Ovary (tissue), 9 donors: ENCODE results near the gene HBD. TPM values are rescaled to one million over a fixed set of nuclear protein-coding genes. Genes with fewer than 3 reads are reported as not detected.

Experiments
- DNase-seq, 5 donors: peaks; one replicate each; pipeline ENCODE4 v3.0.0-alpha.2; 2019 to 2020
- H3K27ac ChIP-seq, 2 donors: fragments of 200-600 bp; one replicate each; pipeline versions ENCODE4 v1.5.1 to v1.8.0; 2019 to 2022
- H3K27me3 ChIP-seq: fragments of 200-600 bp; one replicate; pipeline ENCODE4 v1.8.0; 2022
- H3K36me3 ChIP-seq: fragments of 200-600 bp; sonication (generic); one replicate; pipeline ENCODE4 v1.5.1; 2019
- H3K4me1 ChIP-seq: one replicate; pipeline ENCODE4 v1.8.1; 2013; ENCODE audit warnings: mild to moderate bottlenecking, moderate library complexity; ENCODE audit not compliant: insufficient read depth
- H3K4me3 ChIP-seq: fragments of 200-600 bp; sonication (generic); one replicate; pipeline ENCODE4 v1.5.1; 2017
- H3K9me3 ChIP-seq, 2 donors: fragments of 200-600 bp in 1 of 2; sonication (generic) in 1 of 2; one replicate each; pipeline versions ENCODE4 v1.5.1 to v1.8.1; 2013 to 2019; ENCODE audit warnings: mild to moderate bottlenecking in 1 of 2, moderate library complexity in 1 of 2
- CTCF ChIP-seq, 3 donors: fragments of 450-650 bp in 2 of 3; fragments of 200-600 bp in 1 of 3; IDR thresholded peaks; one replicate each; pipeline versions ENCODE4 v1.5.1 to v1.8.0; 2016 to 2022; ENCODE audit warnings: antibody characterized with exemption in 3 of 3, mild to moderate bottlenecking in 1 of 3
- EP300 ChIP-seq: sonication (generic); formaldehyde crosslinking; IDR thresholded peaks from one replicate; pipeline ENCODE4 v1.6.1; 2017; ENCODE audit warnings: antibody characterized with exemption
- POLR2A ChIP-seq: fragments of 450-650 bp; IDR thresholded peaks from one replicate; pipeline ENCODE4 v1.6.1; 2017; ENCODE audit warnings: antibody characterized with exemption, mild to moderate bottlenecking, moderate library complexity
- WGBS, 3 donors: extraction: QIAGEN DNeasy Blood & Tissue Kit in 1 of 3; methylation state at CpG; one replicate each; pipeline versions ENCODE4 v1.1.5 to v1.1.7; 2013 to 2017; 5-methylcytosine and 5-hydroxymethylcytosine counted together
- intact Hi-C, 4 donors: fragments of 100-400 bp; cut with DNase I; formaldehyde crosslinking; loops; one replicate each; pipeline versions ENCODE4 v1.11.0 to v1.15.1; 2022 to 2023
- polyA plus RNA-seq, 2 donors: library from polyadenylated mRNA; stranded (reverse); fragments of 200-250 nt in 1 of 2; fragments of 350-450 nt in 1 of 2; fragmentation: Illumina TruSeq in 1 of 2; extraction: RNeasy Lipid Tissue Mini Kit (QIAGEN cat#74804) in 1 of 2; gene quantifications; one replicate each; pipeline ENCODE4 v1.2.3, GENCODE V29; 2013 to 2014
- total RNA-seq, 7 donors: library from RNA; depleted of rRNA in 2 of 7; stranded (reverse); fragments of >200 nt in 2 of 7; fragmentation: NEBNext Ultra II Directional in 3 of 7; extraction: Animal tissue kit (Norgen Biotek cat#: 25700) in 3 of 7; gene quantifications; one replicate each; pipeline versions ENCODE4 v1.1.0 to v1.2.4, GENCODE V29; 2016 to 2023
- donor health status: DM: no; HTN: no; CAD: no; lungs with moderate emphysema.
- donor health status: DM: no; HTN: no; CAD: no.
- donor health status: Bipolar disorder and iron deficiency.
- donor health status: DM: yes; HTN: yes; CAD: no.
- donor health status: DM: no; HTN: no; CAD: no.
- donor health status: DM: yes; HTN: yes; CAD: no.

The HBD gene
- total and polyA plus RNA-seq, 9 donors = 2.4 to 3.2 TPM; not detected in 7

DNA sequence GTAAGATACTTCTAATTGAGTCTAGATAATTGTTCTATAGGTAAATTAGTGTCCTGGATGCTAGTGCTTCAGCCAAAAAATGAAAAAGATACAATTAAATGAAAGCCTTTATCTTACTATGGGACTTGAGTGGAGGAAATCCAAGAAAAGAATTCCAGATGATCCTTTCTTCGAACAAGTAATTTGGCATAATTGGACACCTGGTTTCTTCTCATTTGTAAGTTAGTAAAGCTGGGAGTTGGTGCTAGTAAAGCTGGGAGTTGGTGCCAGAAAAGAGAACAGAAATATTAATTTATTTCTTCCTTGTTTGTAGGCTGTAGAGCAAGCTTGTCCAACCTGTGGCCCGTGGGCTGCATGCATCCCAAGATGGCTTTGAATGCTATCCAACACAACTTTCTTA lies 46.1 kb downstream of the HBD start:
- no peaks in the 10 kb centered on the region for H3K27me3 ChIP-seq
- H3K27ac ChIP-seq = no peak overlapping the region
- intact Hi-C loops = no loop called here
- WGBS, 3 donors = 12 to 21% (median 18%) methylated on average over 2 of the region's 2 CpGs
- no peak for TF ChIP-seq POLR2A
- TF ChIP-seq CTCF (IDR thresholded peaks at IDR 0.05) = no peak
- TF ChIP-seq EP300 = no peak
- no peak for DNase-seq
- no peaks in the 10 kb centered on the region for H3K9me3 ChIP-seq
- no peak overlapping the region for H3K4me3 ChIP-seq
- no peaks in the 10 kb centered on the region for H3K4me1 ChIP-seq
- no peaks in the 10 kb centered on the region for H3K36me3 ChIP-seq

Other genes with a start within 250 kb of the HBD start
- not detected for gene OR51L1, start 239.6 kb downstream of the HBD start, total RNA-seq
- gene OR51L1, start 239.6 kb downstream of the HBD start, polyA plus RNA-seq = not detected
- not detected for gene OR52J3, start 188.0 kb downstream of the HBD start, total RNA-seq
- gene OR52J3, start 188.0 kb downstream of the HBD start, polyA plus RNA-seq = not detected
- not detected for gene OR52E2, start 174.9 kb downstream of the HBD start, total RNA-seq
- gene OR52E2, start 174.9 kb downstream of the HBD start, polyA plus RNA-seq = not detected
- gene OR52E1, start 164.9 kb downstream of the HBD start, total RNA-seq = not detected
- not detected for gene OR52E1, start 164.9 kb downstream of the HBD start, polyA plus RNA-seq
- gene OR52A5, start 96.1 kb downstream of the HBD start, total RNA-seq = not detected
- gene OR52A5, start 96.1 kb downstream of the HBD start, polyA plus RNA-seq = not detected
- gene OR52A1, start 79.7 kb downstream of the HBD start, total RNA-seq = under 1 TPM in 1 of 7 donors, not detected in 6; 0.02 TPM
- not detected for gene OR52A1, start 79.7 kb downstream of the HBD start, polyA plus RNA-seq
- not detected for gene OR51V1, start 33.8 kb downstream of the HBD start, total RNA-seq
- gene OR51V1, start 33.8 kb downstream of the HBD start, polyA plus RNA-seq = not detected
- gene HBB, start 7.4 kb downstream of the HBD start, total RNA-seq = 100 to 1,000 TPM in 4 of 7 donors, 10 to 100 TPM in 2, 1 to 10 TPM in 1; 9.1 to 393 (median 118) TPM
- gene HBB, start 7.4 kb downstream of the HBD start, polyA plus RNA-seq = 100 to 1,000 TPM in 1 of 2 donors, 10 to 100 TPM in 1; 24.7 to 211 TPM
- gene HBG1, start 15.4 kb upstream of the HBD start, total RNA-seq = 1 to 10 TPM in 1 of 7 donors, not detected in 6; 3.7 TPM
- not detected for gene HBG1, start 15.4 kb upstream of the HBD start, polyA plus RNA-seq
- 1 to 10 TPM in 2 of 7 donors, under 1 TPM in 3, not detected in 2; 0.37 to 9.7 (median 0.53) TPM for gene HBG2, start 20.3 kb upstream of the HBD start, total RNA-seq
- gene HBG2, start 20.3 kb upstream of the HBD start, polyA plus RNA-seq = under 1 TPM in 1 of 2 donors, not detected in 1; 0.73 TPM
- 1 to 10 TPM in 1 of 7 donors, under 1 TPM in 2, not detected in 4; 0.61 to 2.2 (median 0.63) TPM for gene HBE1, start 35.5 kb upstream of the HBD start, total RNA-seq
- gene HBE1, start 35.5 kb upstream of the HBD start, polyA plus RNA-seq = under 1 TPM in 1 of 2 donors, not detected in 1; 0.38 TPM
- under 1 TPM in 4 of 7 donors, not detected in 3; 0.25 to 0.63 (median 0.46) TPM for gene OR51B4, start 67.5 kb upstream of the HBD start, total RNA-seq
- gene OR51B4, start 67.5 kb upstream of the HBD start, polyA plus RNA-seq = not detected
- 1 to 10 TPM in 1 of 7 donors, under 1 TPM in 4, not detected in 2; 0.27 to 1.7 (median 0.38) TPM for gene OR51B2, start 89.8 kb upstream of the HBD start, total RNA-seq
- not detected for gene OR51B2, start 89.8 kb upstream of the HBD start, polyA plus RNA-seq
- gene OR51B5, start 109.0 kb upstream of the HBD start, total RNA-seq = 1 to 10 TPM in 4 of 7 donors, under 1 TPM in 3; 0.56 to 2.1 (median 1.1) TPM
- under 1 TPM; 0.30 to 0.47 TPM for gene OR51B5, start 109.0 kb upstream of the HBD start, polyA plus RNA-seq
- not detected for gene OR51B6, start 117.0 kb upstream of the HBD start, total RNA-seq
- not detected for gene OR51B6, start 117.0 kb upstream of the HBD start, polyA plus RNA-seq
- under 1 TPM in 1 of 7 donors, not detected in 6; 0.12 TPM for gene OR51M1, start 149.3 kb upstream of the HBD start, total RNA-seq
- under 1 TPM in 1 of 2 donors, not detected in 1; 0.08 TPM for gene OR51M1, start 149.3 kb upstream of the HBD start, polyA plus RNA-seq
- gene OR51Q1, start 187.6 kb upstream of the HBD start, total RNA-seq = not detected
- gene OR51Q1, start 187.6 kb upstream of the HBD start, polyA plus RNA-seq = not detected
- gene OR51I1, start 207.0 kb upstream of the HBD start, total RNA-seq = 1 to 10 TPM in 1 of 7 donors, under 1 TPM in 5, not detected in 1; 0.25 to 1.4 (median 0.66) TPM
- gene OR51I1, start 207.0 kb upstream of the HBD start, polyA plus RNA-seq = not detected
- not detected for gene OR51I2, start 214.8 kb upstream of the HBD start, total RNA-seq
- not detected for gene OR51I2, start 214.8 kb upstream of the HBD start, polyA plus RNA-seq